Measurements from ENCODE around the gene USO1. TPM values are rescaled to one million over a fixed set of nuclear protein-coding genes. Genes with fewer than 3 reads are reported as not detected.

USO1 gene
- total and polyA plus RNA-seq, 9 of the 15 experiments (the other 6 are each of a cell fraction or from before 2014, with no cell fraction given), result 19.3 to 97.8 (median 48.5) TPM

DNA sequence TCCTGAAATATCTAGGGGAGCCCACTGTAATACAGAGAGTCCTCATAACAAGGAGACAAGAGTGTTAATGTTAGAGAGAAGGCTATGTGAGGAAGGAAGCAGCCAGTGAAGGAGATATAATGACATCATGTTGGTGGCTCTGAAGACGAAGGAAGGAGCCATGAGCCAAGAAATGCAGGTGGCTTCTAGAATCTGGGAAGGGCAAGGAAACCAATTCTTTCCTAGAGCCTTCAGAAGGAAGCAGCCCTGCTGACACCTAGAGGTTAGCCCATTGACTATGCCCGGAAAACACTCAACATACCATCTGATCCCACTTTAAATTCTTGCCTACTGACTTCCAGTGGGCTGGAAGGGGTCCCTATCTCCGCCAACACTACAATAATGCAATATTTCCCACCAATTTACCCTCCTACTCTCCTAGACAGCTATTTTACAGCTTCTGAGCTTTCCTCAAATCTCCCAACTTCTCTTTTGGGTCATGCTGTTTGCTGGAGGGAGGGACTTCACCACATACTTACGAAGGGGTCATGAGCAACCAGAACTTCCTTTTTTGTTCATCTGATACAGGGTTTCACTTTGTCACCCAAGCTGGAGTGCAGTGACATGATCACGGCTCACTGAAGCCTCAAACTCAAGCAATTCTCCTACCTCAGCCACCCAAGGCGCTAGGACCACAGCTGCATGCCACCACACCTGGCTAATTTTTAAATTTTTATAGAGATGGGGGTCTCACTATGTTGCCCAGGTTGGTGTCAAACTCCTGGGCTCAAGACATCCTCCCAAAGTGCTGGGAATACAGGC, 26.0 kb upstream of the USO1 start (continued):
- TF ChIP-seq, protein P1, sequence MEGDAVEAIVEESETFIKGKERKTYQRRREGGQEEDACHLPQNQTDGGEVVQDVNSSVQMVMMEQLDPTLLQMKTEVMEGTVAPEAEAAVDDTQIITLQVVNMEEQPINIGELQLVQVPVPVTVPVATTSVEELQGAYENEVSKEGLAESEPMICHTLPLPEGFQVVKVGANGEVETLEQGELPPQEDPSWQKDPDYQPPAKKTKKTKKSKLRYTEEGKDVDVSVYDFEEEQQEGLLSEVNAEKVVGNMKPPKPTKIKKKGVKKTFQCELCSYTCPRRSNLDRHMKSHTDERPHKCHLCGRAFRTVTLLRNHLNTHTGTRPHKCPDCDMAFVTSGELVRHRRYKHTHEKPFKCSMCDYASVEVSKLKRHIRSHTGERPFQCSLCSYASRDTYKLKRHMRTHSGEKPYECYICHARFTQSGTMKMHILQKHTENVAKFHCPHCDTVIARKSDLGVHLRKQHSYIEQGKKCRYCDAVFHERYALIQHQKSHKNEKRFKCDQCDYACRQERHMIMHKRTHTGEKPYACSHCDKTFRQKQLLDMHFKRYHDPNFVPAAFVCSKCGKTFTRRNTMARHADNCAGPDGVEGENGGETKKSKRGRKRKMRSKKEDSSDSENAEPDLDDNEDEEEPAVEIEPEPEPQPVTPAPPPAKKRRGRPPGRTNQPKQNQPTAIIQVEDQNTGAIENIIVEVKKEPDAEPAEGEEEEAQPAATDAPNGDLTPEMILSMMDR (IDR thresholded peaks at IDR 0.05 in 2 of 3, conservative IDR thresholded peaks at IDR 0.05 in 1 of 3; ENCODE audit: insufficient read depth in 2 of 3, low read depth in 1 of 3, low read length in 3 of 3), result peak in 2 of 3 experiments; percentile 10 to 29; a peak in 1 of 6 replicates
- TF ChIP-seq, protein P2, sequence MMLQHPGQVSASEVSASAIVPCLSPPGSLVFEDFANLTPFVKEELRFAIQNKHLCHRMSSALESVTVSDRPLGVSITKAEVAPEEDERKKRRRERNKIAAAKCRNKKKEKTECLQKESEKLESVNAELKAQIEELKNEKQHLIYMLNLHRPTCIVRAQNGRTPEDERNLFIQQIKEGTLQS (IDR thresholded peaks at IDR 0.05), result peak; percentile 15; the same call in 1 of the 2 replicates
- TF ChIP-seq, protein P2 (CRISPR knock-in tag; conservative IDR thresholded peaks at IDR 0.05), result no peak
- TF ChIP-seq KDM2B (CRISPR knock-in tag; IDR thresholded peaks at IDR 0.05) (no peak), EGR1 (conservative IDR thresholded peaks at IDR 0.05) (no peak), SPI1 (IDR thresholded peaks at IDR 0.05; ENCODE audit: borderline replicate concordance, low read depth, low read length) (0 out of 2 replicates have a peak, but pooled peaks have one; percentile 24), SMARCE1 (IDR thresholded peaks at IDR 0.05) (peak; percentile 17; the same call in 1 of the 2 replicates), NR2C2 (CRISPR knock-in tag; IDR thresholded peaks at IDR 0.05) (no peak), NR2C2 (tag; IDR thresholded peaks at IDR 0.05) (peak; percentile 78), HOXB6 (CRISPR knock-in tag; IDR thresholded peaks at IDR 0.05; ENCODE audit: borderline replicate concordance) (no peak), EP300 (IDR thresholded peaks at IDR 0.05; ENCODE audit: low read length) (0 out of 2 replicates have a peak, but pooled peaks have one; percentile 6), TRIM24 (IDR thresholded peaks at IDR 0.05) (no peak), SREBF1 (IDR thresholded peaks at IDR 0.05; ENCODE audit: borderline replicate concordance, low read depth, low read length) (no peak), GTF2E2 (tag; IDR thresholded peaks at IDR 0.05) (no peak), MED1 (CRISPR knock-in tag; IDR thresholded peaks at IDR 0.05; ENCODE audit: borderline replicate concordance) (no peak)
- TF ChIP-seq, protein P3, sequence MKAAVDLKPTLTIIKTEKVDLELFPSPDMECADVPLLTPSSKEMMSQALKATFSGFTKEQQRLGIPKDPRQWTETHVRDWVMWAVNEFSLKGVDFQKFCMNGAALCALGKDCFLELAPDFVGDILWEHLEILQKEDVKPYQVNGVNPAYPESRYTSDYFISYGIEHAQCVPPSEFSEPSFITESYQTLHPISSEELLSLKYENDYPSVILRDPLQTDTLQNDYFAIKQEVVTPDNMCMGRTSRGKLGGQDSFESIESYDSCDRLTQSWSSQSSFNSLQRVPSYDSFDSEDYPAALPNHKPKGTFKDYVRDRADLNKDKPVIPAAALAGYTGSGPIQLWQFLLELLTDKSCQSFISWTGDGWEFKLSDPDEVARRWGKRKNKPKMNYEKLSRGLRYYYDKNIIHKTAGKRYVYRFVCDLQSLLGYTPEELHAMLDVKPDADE (conservative IDR thresholded peaks at IDR 0.05; ENCODE audit: control insufficient read depth, low read depth, low read length), result no peak
- TF ChIP-seq, protein P4, sequence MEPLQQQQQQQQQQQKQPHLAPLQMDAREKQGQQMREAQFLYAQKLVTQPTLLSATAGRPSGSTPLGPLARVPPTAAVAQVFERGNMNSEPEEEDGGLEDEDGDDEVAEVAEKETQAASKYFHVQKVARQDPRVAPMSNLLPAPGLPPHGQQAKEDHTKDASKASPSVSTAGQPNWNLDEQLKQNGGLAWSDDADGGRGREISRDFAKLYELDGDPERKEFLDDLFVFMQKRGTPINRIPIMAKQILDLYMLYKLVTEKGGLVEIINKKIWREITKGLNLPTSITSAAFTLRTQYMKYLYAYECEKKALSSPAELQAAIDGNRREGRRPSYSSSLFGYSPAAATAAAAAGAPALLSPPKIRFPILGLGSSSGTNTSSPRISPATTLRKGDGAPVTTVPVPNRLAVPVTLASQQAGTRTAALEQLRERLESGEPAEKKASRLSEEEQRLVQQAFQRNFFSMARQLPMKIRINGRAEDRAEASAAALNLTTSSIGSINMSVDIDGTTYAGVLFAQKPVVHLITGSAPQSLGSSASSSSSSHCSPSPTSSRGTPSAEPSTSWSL (CRISPR knock-in tag; IDR thresholded peaks at IDR 0.05; ENCODE audit: borderline replicate concordance), result no peak
- TF ChIP-seq, protein P5, sequence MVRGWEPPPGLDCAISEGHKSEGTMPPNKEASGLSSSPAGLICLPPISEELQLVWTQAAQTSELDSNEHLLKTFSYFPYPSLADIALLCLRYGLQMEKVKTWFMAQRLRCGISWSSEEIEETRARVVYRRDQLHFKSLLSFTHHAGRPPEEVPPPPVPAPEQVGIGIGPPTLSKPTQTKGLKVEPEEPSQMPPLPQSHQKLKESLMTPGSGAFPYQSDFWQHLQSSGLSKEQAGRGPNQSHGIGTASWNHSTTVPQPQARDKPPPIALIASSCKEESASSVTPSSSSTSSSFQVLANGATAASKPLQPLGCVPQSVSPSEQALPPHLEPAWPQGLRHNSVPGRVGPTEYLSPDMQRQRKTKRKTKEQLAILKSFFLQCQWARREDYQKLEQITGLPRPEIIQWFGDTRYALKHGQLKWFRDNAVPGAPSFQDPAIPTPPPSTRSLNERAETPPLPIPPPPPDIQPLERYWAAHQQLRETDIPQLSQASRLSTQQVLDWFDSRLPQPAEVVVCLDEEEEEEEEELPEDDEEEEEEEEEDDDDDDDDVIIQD (CRISPR knock-in tag; IDR thresholded peaks at IDR 0.05), result no peak
- TF ChIP-seq, protein P6, sequence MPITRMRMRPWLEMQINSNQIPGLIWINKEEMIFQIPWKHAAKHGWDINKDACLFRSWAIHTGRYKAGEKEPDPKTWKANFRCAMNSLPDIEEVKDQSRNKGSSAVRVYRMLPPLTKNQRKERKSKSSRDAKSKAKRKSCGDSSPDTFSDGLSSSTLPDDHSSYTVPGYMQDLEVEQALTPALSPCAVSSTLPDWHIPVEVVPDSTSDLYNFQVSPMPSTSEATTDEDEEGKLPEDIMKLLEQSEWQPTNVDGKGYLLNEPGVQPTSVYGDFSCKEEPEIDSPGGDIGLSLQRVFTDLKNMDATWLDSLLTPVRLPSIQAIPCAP (CRISPR knock-in tag; IDR thresholded peaks at IDR 0.05; ENCODE audit: borderline replicate concordance), result no peak
